HG03095 (cell line): ENCODE measurements around the gene BIN1.

Source experiments
- ATAC-seq: cut with Tn5 transposase; IDR thresholded peaks from one replicate; pipeline ENCODE4 v1.9.1; 2021; ENCODE audit warnings: moderate library complexity; ENCODE audit not compliant: unreplicated experiment

BIN1 gene

DNA sequence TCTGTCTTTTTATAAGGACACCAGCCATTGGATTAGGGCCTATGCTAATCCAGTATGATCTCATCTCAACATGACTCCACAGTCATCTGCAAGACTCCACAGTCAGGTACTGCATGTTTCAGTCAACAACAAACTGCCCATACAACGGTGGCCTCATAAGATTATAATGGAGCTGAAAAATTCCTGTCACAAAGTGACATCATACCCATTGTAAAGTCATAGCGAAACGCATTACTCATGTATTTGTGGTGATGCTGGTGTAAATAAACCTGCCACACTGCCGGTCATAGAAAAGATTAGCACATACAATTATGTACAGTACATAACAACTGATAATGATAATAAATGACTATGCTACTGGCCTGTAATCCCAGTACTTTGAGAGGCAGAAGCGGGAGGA is 106.0 kb downstream of the BIN1 start:
- ATAC-seq: no peak

DNA sequence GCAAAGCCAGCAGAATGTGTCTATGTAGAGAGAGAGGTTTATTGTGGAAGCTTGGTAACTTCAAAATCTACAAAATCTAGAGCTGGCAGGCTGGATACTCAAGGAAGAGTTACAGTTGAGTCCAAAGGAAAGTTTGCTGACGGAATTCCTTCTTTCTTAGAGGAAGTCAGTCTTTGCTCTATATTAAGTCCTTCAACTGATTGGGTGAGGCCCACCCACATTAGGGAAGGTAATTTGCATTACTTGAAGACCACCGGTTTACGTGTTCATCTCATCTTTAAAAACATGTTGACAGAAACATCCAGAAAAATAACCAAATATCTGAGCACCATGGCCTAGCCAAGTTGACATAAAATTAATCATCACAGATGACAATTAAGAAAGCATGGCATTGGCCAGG is 106.8 kb downstream of the BIN1 start:
- ATAC-seq: no peak

DNA sequence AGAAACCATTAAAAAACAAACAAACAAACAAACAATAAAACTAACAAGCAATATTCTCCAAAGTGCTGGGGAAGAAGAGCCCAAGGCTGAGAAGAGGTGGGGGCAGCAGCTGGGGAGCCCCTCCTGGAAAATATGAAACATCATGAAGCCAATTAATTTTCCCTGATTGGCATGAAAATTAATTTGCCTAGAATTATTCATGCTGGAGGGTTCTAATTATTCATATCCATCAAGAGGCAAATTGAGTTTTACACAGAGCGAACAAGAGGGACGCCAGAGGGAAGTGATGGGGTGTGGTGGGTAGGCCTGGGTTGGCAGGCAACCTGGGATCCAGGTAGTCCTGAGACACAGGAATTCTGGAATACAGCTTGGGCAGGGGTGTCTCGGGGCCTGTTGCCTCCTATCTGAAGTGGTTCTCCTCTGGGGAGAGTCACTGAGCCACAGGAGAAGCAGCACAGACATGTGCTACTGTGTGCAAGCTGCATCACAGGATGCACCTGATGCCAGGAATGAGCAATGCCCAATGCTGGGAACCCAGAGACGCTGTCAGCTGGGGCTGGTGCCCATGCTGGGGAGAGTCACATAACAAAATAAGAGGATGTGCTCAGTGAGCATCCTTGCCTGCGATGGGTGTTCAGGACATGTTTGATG is 107.7 kb downstream of the BIN1 start:
- no peak for ATAC-seq

DNA sequence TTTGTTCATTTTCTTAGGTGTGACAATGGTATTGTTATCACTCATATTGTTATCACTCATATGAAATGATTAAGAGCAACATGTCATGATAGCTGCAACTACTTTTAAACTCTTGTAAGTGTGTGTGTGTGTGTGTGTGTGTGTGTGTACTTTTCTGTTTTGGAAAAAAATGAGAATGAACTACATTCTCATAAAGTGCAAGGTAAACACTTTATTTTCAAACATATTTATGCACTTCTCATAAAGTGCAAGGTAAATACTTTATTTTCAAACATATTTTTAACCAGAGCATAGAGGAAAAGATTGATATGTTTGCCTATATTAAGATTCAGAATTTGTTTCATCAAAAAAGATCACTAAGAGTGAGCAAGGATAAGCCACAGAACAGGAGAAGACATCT is 108.5 kb downstream of the BIN1 start:
- no peak for ATAC-seq
